Ovary (tissue), 9 donors: Measurements from ENCODE around the gene ERC1. TPM values are rescaled to one million over a fixed set of nuclear protein-coding genes. Genes with fewer than 3 reads are reported as not detected.

Experiments
- DNase-seq, 5 donors: peaks; one replicate each; pipeline ENCODE4 v3.0.0-alpha.2; 2019 to 2020
- H3K27ac ChIP-seq, 2 donors: fragments of 200-600 bp; one replicate each; pipeline versions ENCODE4 v1.5.1 to v1.8.0; 2019 to 2022
- H3K27me3 ChIP-seq: fragments of 200-600 bp; one replicate; pipeline ENCODE4 v1.8.0; 2022
- H3K36me3 ChIP-seq: fragments of 200-600 bp; sonication (generic); one replicate; pipeline ENCODE4 v1.5.1; 2019
- H3K4me1 ChIP-seq: one replicate; pipeline ENCODE4 v1.8.1; 2013; ENCODE audit warnings: mild to moderate bottlenecking, moderate library complexity; ENCODE audit not compliant: insufficient read depth
- H3K4me3 ChIP-seq: fragments of 200-600 bp; sonication (generic); one replicate; pipeline ENCODE4 v1.5.1; 2017
- H3K9me3 ChIP-seq, 2 donors: fragments of 200-600 bp in 1 of 2; sonication (generic) in 1 of 2; one replicate each; pipeline versions ENCODE4 v1.5.1 to v1.8.1; 2013 to 2019; ENCODE audit warnings: mild to moderate bottlenecking in 1 of 2, moderate library complexity in 1 of 2
- CTCF ChIP-seq, 3 donors: fragments of 450-650 bp in 2 of 3; fragments of 200-600 bp in 1 of 3; IDR thresholded peaks; one replicate each; pipeline versions ENCODE4 v1.5.1 to v1.8.0; 2016 to 2022; ENCODE audit warnings: antibody characterized with exemption in 3 of 3, mild to moderate bottlenecking in 1 of 3
- EP300 ChIP-seq: sonication (generic); formaldehyde crosslinking; IDR thresholded peaks from one replicate; pipeline ENCODE4 v1.6.1; 2017; ENCODE audit warnings: antibody characterized with exemption
- POLR2A ChIP-seq: fragments of 450-650 bp; IDR thresholded peaks from one replicate; pipeline ENCODE4 v1.6.1; 2017; ENCODE audit warnings: antibody characterized with exemption, mild to moderate bottlenecking, moderate library complexity
- WGBS, 3 donors: extraction: QIAGEN DNeasy Blood & Tissue Kit in 1 of 3; methylation state at CpG; one replicate each; pipeline versions ENCODE4 v1.1.5 to v1.1.7; 2013 to 2017; 5-methylcytosine and 5-hydroxymethylcytosine counted together
- intact Hi-C, 4 donors: fragments of 100-400 bp; cut with DNase I; formaldehyde crosslinking; loops; one replicate each; pipeline versions ENCODE4 v1.11.0 to v1.15.1; 2022 to 2023
- polyA plus RNA-seq, 2 donors: library from polyadenylated mRNA; stranded (reverse); fragments of 200-250 nt in 1 of 2; fragments of 350-450 nt in 1 of 2; fragmentation: Illumina TruSeq in 1 of 2; extraction: RNeasy Lipid Tissue Mini Kit (QIAGEN cat#74804) in 1 of 2; gene quantifications; one replicate each; pipeline ENCODE4 v1.2.3, GENCODE V29; 2013 to 2014
- total RNA-seq, 7 donors: library from RNA; depleted of rRNA in 2 of 7; stranded (reverse); fragments of >200 nt in 2 of 7; fragmentation: NEBNext Ultra II Directional in 3 of 7; extraction: Animal tissue kit (Norgen Biotek cat#: 25700) in 3 of 7; gene quantifications; one replicate each; pipeline versions ENCODE4 v1.1.0 to v1.2.4, GENCODE V29; 2016 to 2023
- donor health status: DM: no; HTN: no; CAD: no; lungs with moderate emphysema.
- donor health status: DM: no; HTN: no; CAD: no.
- donor health status: Bipolar disorder and iron deficiency.
- donor health status: DM: yes; HTN: yes; CAD: no.
- donor health status: DM: no; HTN: no; CAD: no.
- donor health status: DM: yes; HTN: yes; CAD: no.

The ERC1 gene
- total and polyA plus RNA-seq, 9 donors = 10.4 to 65.2 (median 51.6) TPM

- 16 to 21% (median 17%) methylated on average over 4 of the region's 4 CpGs for WGBS, 3 donors
Measured at GRCh38 chr12:1305791-1306500, 314.9 kb downstream of the ERC1 start.

GRCh38 chr12:1306817-1307216 lies 315.8 kb downstream of the ERC1 start:
- intact Hi-C loops = no loop called here
- WGBS, 3 donors = 93 to 95% (median 93%) methylated on average over 4 of the region's 4 CpGs
- TF ChIP-seq CTCF (IDR thresholded peaks at IDR 0.05) (no peak), EP300 (no peak), POLR2A (no peak)
- Histone ChIP-seq H3K9me3 (no peaks in the 10 kb centered on the region), H3K36me3 (no peaks in the 10 kb centered on the region), H3K4me1 (no peaks in the 10 kb centered on the region), H3K27ac (no peak overlapping the region), H3K27me3 (no peaks in the 10 kb centered on the region), H3K4me3 (no peak overlapping the region)
- DNase-seq = no peak

More at GRCh38 chr12:1305791-1306500, 314.9 kb downstream of the ERC1 start:
- no peaks in the 10 kb centered on the region for H3K9me3 ChIP-seq
- no peaks in the 10 kb centered on the region for H3K36me3 ChIP-seq
- intact Hi-C loops = no loop called here
- TF ChIP-seq POLR2A = no peak
- no peak for TF ChIP-seq EP300
- no peak for TF ChIP-seq CTCF (IDR thresholded peaks at IDR 0.05)
- no peak for DNase-seq
- no peak overlapping the region for H3K27ac ChIP-seq
- H3K4me1 ChIP-seq = no peaks in the 10 kb centered on the region
- H3K27me3 ChIP-seq = no peaks in the 10 kb centered on the region
- H3K4me3 ChIP-seq = no peak overlapping the region

GRCh38 chr12:1307796-1308195 lies 316.8 kb downstream of the ERC1 start:
- TF ChIP-seq POLR2A = no peak
- TF ChIP-seq CTCF (IDR thresholded peaks at IDR 0.05) = no peak
- no peak for TF ChIP-seq EP300
- Histone ChIP-seq H3K4me1 (no peaks in the 10 kb centered on the region), H3K36me3 (no peaks in the 10 kb centered on the region), H3K4me3 (no peak overlapping the region), H3K27me3 (no peaks in the 10 kb centered on the region), H3K9me3 (no peaks in the 10 kb centered on the region), H3K27ac (no peak overlapping the region)
- 96 to 100% (median 98%) methylated on average over 1 of the region's 1 CpG for WGBS, 3 donors
- no peak for DNase-seq
- intact Hi-C loops = no loop called here

GRCh38 chr12:1309613-1310012 lies 318.6 kb downstream of the ERC1 start:
- Histone ChIP-seq H3K36me3 (no peaks in the 10 kb centered on the region), H3K4me3 (no peak overlapping the region), H3K4me1 (no peaks in the 10 kb centered on the region), H3K27me3 (no peaks in the 10 kb centered on the region), H3K27ac (no peak overlapping the region), H3K9me3 (no peaks in the 10 kb centered on the region)
- DNase-seq = no peak
- 85 to 90% (median 86%) methylated on average over 8 of the region's 8 CpGs for WGBS, 3 donors
- TF ChIP-seq EP300 = no peak
- TF ChIP-seq POLR2A = no peak
- no peak for TF ChIP-seq CTCF (IDR thresholded peaks at IDR 0.05)
- intact Hi-C loops = no loop called here
